WTC11 (cell line): ENCODE measurements around the gene SLC44A1. TPM values are rescaled to one million over a fixed set of nuclear protein-coding genes. Genes with fewer than 3 reads are reported as not detected.

Experiments
- ATAC-seq: fragments of 200-7000 bp; cut with Tn5 transposase; 2 replicates; pipeline ENCODE4 v1.10.0; 2021; ENCODE audit warnings: mild to moderate bottlenecking, moderate library complexity
- CTCF ChIA-PET: fragments of 300-600 bp; sonication (Branson Sonifier 250); formaldehyde crosslinking; loops from one replicate; lab custom pipeline; 2021; ENCODE audit warnings: antibody characterized with exemption; lab: Charles Lee
- POLR2A ChIA-PET: fragments of 350-600 bp; sonication (Branson Sonifier 250); formaldehyde crosslinking; loops from one replicate; lab custom pipeline; 2021; ENCODE audit warnings: antibody characterized with exemption; lab: Charles Lee
- DNase-seq: peaks from one replicate; pipeline ENCODE4 v3.0.0; 2021; ENCODE audit warnings: low spot score
- H3K27ac Mint-ChIP-seq: 2 replicates; pipeline ENCODE4 v1.8.0; 2021; ENCODE audit warnings: mixed read lengths
- H3K27me3 Mint-ChIP-seq: 2 replicates; pipeline ENCODE4 v1.8.0; 2021; ENCODE audit warnings: low read depth, mild to moderate bottlenecking, moderate library complexity, mixed read lengths
- H3K36me3 Mint-ChIP-seq: 2 replicates; pipeline ENCODE4 v1.8.0; 2021; ENCODE audit warnings: mixed read lengths
- H3K4me1 Mint-ChIP-seq: 2 replicates; pipeline ENCODE4 v1.8.0; 2022; ENCODE audit warnings: mixed read lengths
- H3K4me3 Mint-ChIP-seq: 2 replicates; pipeline ENCODE4 v1.8.0; 2021; ENCODE audit warnings: mild to moderate bottlenecking, moderate library complexity, mixed read lengths
- H3K9me3 Mint-ChIP-seq: 2 replicates; pipeline ENCODE4 v1.8.0; 2021; ENCODE audit warnings: mixed read lengths
- AFF4 ChIP-seq: sonication (generic); formaldehyde crosslinking; IDR thresholded peaks from 2 replicates; pipeline ENCODE4 v1.8.1; 2023; ENCODE audit warnings: mild to moderate bottlenecking, missing genetic modification reagents, borderline replicate concordance
- ARID4B ChIP-seq: sonication (generic); formaldehyde crosslinking; IDR thresholded peaks from 2 replicates; pipeline ENCODE4 v1.8.0; 2023; ENCODE audit warnings: missing genetic modification reagents, mild to moderate bottlenecking, borderline replicate concordance
- ATF1 ChIP-seq: sonication (generic); formaldehyde crosslinking; IDR thresholded peaks from 2 replicates; pipeline ENCODE4 v1.8.1; 2023; ENCODE audit warnings: mild to moderate bottlenecking, moderate library complexity, missing genetic modification reagents
- CREB1 ChIP-seq: sonication (generic); formaldehyde crosslinking; IDR thresholded peaks from 2 replicates; pipeline ENCODE4 v1.8.0; 2023; ENCODE audit warnings: mild to moderate bottlenecking, missing genetic modification reagents
- FOXJ3 ChIP-seq: sonication (generic); formaldehyde crosslinking; IDR thresholded peaks from 2 replicates; pipeline ENCODE4 v1.9.0; 2021; ENCODE audit warnings: missing genetic modification reagents, mild to moderate bottlenecking, borderline replicate concordance
- IRF2 ChIP-seq: sonication (generic); formaldehyde crosslinking; IDR thresholded peaks from 2 replicates; pipeline ENCODE4 v1.8.0; 2022; ENCODE audit warnings: low read depth, missing genetic modification reagents, borderline replicate concordance
- NR3C1 ChIP-seq: sonication (generic); formaldehyde crosslinking; conservative IDR thresholded peaks from 2 replicates; pipeline ENCODE4 v1.8.1; 2023; ENCODE audit warnings: low read depth, mild to moderate bottlenecking, missing genetic modification reagents
- PREB ChIP-seq: sonication (generic); formaldehyde crosslinking; IDR thresholded peaks from 2 replicates; pipeline ENCODE4 v1.8.1; 2022; ENCODE audit warnings: mild to moderate bottlenecking, missing genetic modification reagents, moderate library complexity, borderline replicate concordance
- RORB ChIP-seq: fragments of 250-450 bp; sonication (Bioruptor Pico); IDR thresholded peaks from 2 replicates; pipeline ENCODE4 v1.9.0; 2021; ENCODE audit warnings: mild to moderate bottlenecking
- SP1 ChIP-seq: sonication (generic); formaldehyde crosslinking; conservative IDR thresholded peaks from 2 replicates; pipeline ENCODE4 v1.8.1; 2022; ENCODE audit warnings: missing genetic modification reagents
- TCF7 ChIP-seq: sonication (generic); formaldehyde crosslinking; IDR thresholded peaks from 2 replicates; pipeline ENCODE4 v1.8.0; 2022; ENCODE audit warnings: mild to moderate bottlenecking, low read depth, missing genetic modification reagents, moderate library complexity
- TP53 ChIP-seq: sonication (generic); formaldehyde crosslinking; IDR thresholded peaks from 2 replicates; pipeline ENCODE4 v1.8.1; 2023; ENCODE audit warnings: mild to moderate bottlenecking, missing genetic modification reagents
- ZNF281 ChIP-seq: sonication (generic); formaldehyde crosslinking; IDR thresholded peaks from 2 replicates; pipeline ENCODE4 v1.8.0; 2023; ENCODE audit warnings: mild to moderate bottlenecking, missing genetic modification reagents
- ZNF425 ChIP-seq: fragments of 250-450 bp; sonication (Bioruptor Pico); conservative IDR thresholded peaks from 2 replicates; pipeline ENCODE4 v1.9.0; 2021; ENCODE audit warnings: mild to moderate bottlenecking
- ZSCAN18 ChIP-seq: fragments of 250-450 bp; sonication (Bioruptor Pico); IDR thresholded peaks from 2 replicates; pipeline ENCODE4 v2.1.2; 2022; ENCODE audit warnings: mild to moderate bottlenecking, moderate library complexity
- total RNA-seq: library from RNA; stranded (reverse); gene quantifications from 3 replicates; pipeline ENCODE4 v1.2.3, GENCODE V29; 2021

Gene SLC44A1
- total RNA-seq, 1 experiment from 2014 or later, result 48.9 TPM

GRCh38 chr9:105305856-105306255 lies 61.4 kb downstream of the SLC44A1 start:
- no peak for TF ChIP-seq NR3C1 (CRISPR knock-in tag)
- TF ChIP-seq PREB (CRISPR knock-in tag), result no peak
- no peak for TF ChIP-seq ATF1 (CRISPR knock-in tag)
- no peak for TF ChIP-seq IRF2 (CRISPR knock-in tag)
- no peak for TF ChIP-seq RORB (CRISPR knock-in tag)
- TF ChIP-seq ZNF425 (CRISPR knock-in tag), result no peak
- no peak for TF ChIP-seq ZNF281 (CRISPR knock-in tag)
- TF ChIP-seq SP1, result no peak
- ChIA-PET CTCF (interaction anchor here (0.6 to 1.3 kb wide), 3 partner anchors 42 to 443 kb away, joined by 3 to 4 read pairs (median 4); no protein-coding TSS in a partner anchor), POLR2A (interaction anchor here (0.6 kb wide), 2 partner anchors 22 to 36 kb away, joined by 3 read pairs; no protein-coding TSS in a partner anchor)
- H3K36me3 Mint-ChIP-seq, result peaks cover 9% of the 10 kb centered on the region
- no peak overlapping the region for H3K4me3 Mint-ChIP-seq
- peak overlapping the region; percentile 41; the same call in 1 of the 2 replicates for H3K27ac Mint-ChIP-seq
- no peaks in the 10 kb centered on the region for H3K9me3 Mint-ChIP-seq
- ATAC-seq (no peak), DNase-seq (no peak)
- peaks cover 29% of the 10 kb centered on the region for H3K4me1 Mint-ChIP-seq
- H3K27me3 Mint-ChIP-seq, result no peaks in the 10 kb centered on the region

- no peak for DNase-seq
- ATAC-seq, result no peak
- H3K27me3 Mint-ChIP-seq, result no peaks in the 10 kb centered on the region
- no peak overlapping the region for H3K27ac Mint-ChIP-seq
- H3K4me3 Mint-ChIP-seq, result no peak overlapping the region
- ChIA-PET POLR2A (no interaction called here), CTCF (interaction anchor here (1.3 to 1.4 kb wide), 2 partner anchors 443 to 498 kb away, joined by 3 to 4 read pairs; no protein-coding TSS in a partner anchor)
- H3K4me1 Mint-ChIP-seq, result peaks cover 29% of the 10 kb centered on the region
- peaks cover 9% of the 10 kb centered on the region for H3K36me3 Mint-ChIP-seq
- no peaks in the 10 kb centered on the region for H3K9me3 Mint-ChIP-seq
- TF ChIP-seq AFF4 (CRISPR knock-in tag) (no peak), CREB1 (CRISPR knock-in tag) (no peak), FOXJ3 (CRISPR knock-in tag) (no peak), ARID4B (no peak), ZSCAN18 (no peak), TP53 (CRISPR knock-in tag) (no peak), TCF7 (CRISPR knock-in tag) (no peak)
Measured at GRCh38 chr9:105306351-105307140, 62.1 kb downstream of the SLC44A1 start.
